HG03520 (cell line): Measurements from ENCODE around the gene THSD4.

Source experiments
- ATAC-seq: cut with Tn5 transposase; IDR thresholded peaks from one replicate; pipeline ENCODE4 v1.9.1; 2021; ENCODE audit warnings: mild to moderate bottlenecking, moderate library complexity; ENCODE audit not compliant: unreplicated experiment

Gene THSD4

GRCh38 chr15:71629781-71630474 is 514.7 kb downstream of the THSD4 start:
- ATAC-seq, result no peak

- ATAC-seq, result no peak
Observed at GRCh38 chr15:71630475-71630809, 515.2 kb downstream of the THSD4 start.

- ATAC-seq, result no peak
Observed at GRCh38 chr15:71632576-71633195, 517.4 kb downstream of the THSD4 start.

GRCh38 chr15:71634820-71635560 is 519.7 kb downstream of the THSD4 start:
- no peak for ATAC-seq

GRCh38 chr15:71635735-71636134 is 520.5 kb downstream of the THSD4 start:
- ATAC-seq, result no peak

- ATAC-seq, result no peak
Observed at GRCh38 chr15:71638876-71639275, 523.6 kb downstream of the THSD4 start.

- ATAC-seq, result no peak
Observed at GRCh38 chr15:71639471-71639870, 524.2 kb downstream of the THSD4 start.

GRCh38 chr15:71643918-71644317 is 528.6 kb downstream of the THSD4 start:
- ATAC-seq, result no peak

GRCh38 chr15:71646767-71647486 is 531.7 kb downstream of the THSD4 start:
- ATAC-seq, result no peak

GRCh38 chr15:71647487-71647808 is 532.2 kb downstream of the THSD4 start:
- no peak for ATAC-seq

GRCh38 chr15:71648095-71648494 is 532.8 kb downstream of the THSD4 start:
- no peak for ATAC-seq

- no peak for ATAC-seq
Observed at GRCh38 chr15:71649894-71650293, 534.6 kb downstream of the THSD4 start.

- no peak for ATAC-seq
Observed at GRCh38 chr15:71650603-71651002, 535.3 kb downstream of the THSD4 start.

GRCh38 chr15:71651750-71652186 is 536.5 kb downstream of the THSD4 start:
- ATAC-seq, result no peak

GRCh38 chr15:71654042-71654719 is 538.9 kb downstream of the THSD4 start:
- ATAC-seq, result no peak

- no peak for ATAC-seq
Observed at GRCh38 chr15:71654720-71655174, 539.5 kb downstream of the THSD4 start.

GRCh38 chr15:71656425-71656824 is 541.2 kb downstream of the THSD4 start:
- no peak for ATAC-seq

- ATAC-seq, result no peak
Observed at GRCh38 chr15:71657141-71657540, 541.9 kb downstream of the THSD4 start.

- ATAC-seq, result no peak
Observed at GRCh38 chr15:71658036-71658435, 542.8 kb downstream of the THSD4 start.

- no peak for ATAC-seq
Observed at GRCh38 chr15:71658827-71659729, 543.8 kb downstream of the THSD4 start.
